RWPE2 (cell line): ENCODE results near the gene GRB10.

ENCODE experiments used
- ATAC-seq: fragments of 200-7000 bp; cut with Tn5 transposase; 3 replicates; pipeline ENCODE4 v1.9.1; 2021; ENCODE audit warnings: low read depth
- DNase-seq: peaks from one replicate; pipeline ENCODE4 v3.0.0-alpha.2; 2020; ENCODE audit warnings: low spot score
- H3K27ac ChIP-seq: fragments of 450-650 bp; 2 replicates; pipeline ENCODE4 v1.5.1; 2017; ENCODE audit warnings: mild to moderate bottlenecking; ENCODE audit not compliant: poor library complexity, severe bottlenecking
- H3K27me3 ChIP-seq: fragments of 250-450 bp; sonication (Bioruptor Pico); 2 replicates; pipeline ENCODE4 v1.5.1; 2021; ENCODE audit warnings: mild to moderate bottlenecking, moderate library complexity; ENCODE audit not compliant: insufficient read depth, poor library complexity, severe bottlenecking
- H3K36me3 ChIP-seq: fragments of 250-450 bp; sonication (Bioruptor Pico); 2 replicates; pipeline ENCODE4 v1.5.1; 2020; ENCODE audit warnings: low read depth, mild to moderate bottlenecking, moderate library complexity
- H3K4me1 ChIP-seq: fragments of 250-450 bp; sonication (Bioruptor Pico); 2 replicates; pipeline ENCODE4 v1.5.1; 2021; ENCODE audit warnings: mild to moderate bottlenecking, moderate library complexity; ENCODE audit not compliant: insufficient read depth, poor library complexity, severe bottlenecking
- H3K4me3 ChIP-seq: fragments of 250-450 bp; sonication (Bioruptor Pico); 2 replicates; pipeline ENCODE4 v1.5.1; 2021; ENCODE audit warnings: mild to moderate bottlenecking, moderate library complexity; ENCODE audit not compliant: severe bottlenecking
- H3K9me3 ChIP-seq: fragments of 250-450 bp; sonication (Bioruptor Pico); 2 replicates; pipeline ENCODE4 v1.5.1; 2021; ENCODE audit warnings: mild to moderate bottlenecking, moderate library complexity; ENCODE audit not compliant: severe bottlenecking
- CTCF ChIP-seq: fragments of 450-650 bp; IDR thresholded peaks from one replicate; pipeline ENCODE4 v1.5.1; 2017; ENCODE audit warnings: mild to moderate bottlenecking, moderate library complexity; ENCODE audit not compliant: poor library complexity, severe bottlenecking

The GRB10 gene

GRCh38 chr7:50783303-50783702 is 607 bp upstream of the GRB10 start:
- no peak for ATAC-seq
- no peak overlapping the region for H3K27ac ChIP-seq
- no peak for TF ChIP-seq CTCF
- no peaks in the 10 kb centered on the region for H3K9me3 ChIP-seq
- H3K36me3 ChIP-seq = no peaks in the 10 kb centered on the region
- H3K27me3 ChIP-seq = no peaks in the 10 kb centered on the region
- no peak for DNase-seq
- no peak overlapping the region for H3K4me3 ChIP-seq
- H3K4me1 ChIP-seq = no peaks in the 10 kb centered on the region

- DNase-seq (no peak), ATAC-seq (no peak)
- no peak for TF ChIP-seq CTCF
- no peaks in the 10 kb centered on the region for H3K4me1 ChIP-seq
- peak overlapping the region; percentile 30 for H3K4me3 ChIP-seq
- H3K9me3 ChIP-seq = no peaks in the 10 kb centered on the region
- no peaks in the 10 kb centered on the region for H3K36me3 ChIP-seq
- no peak overlapping the region for H3K27ac ChIP-seq
- no peaks in the 10 kb centered on the region for H3K27me3 ChIP-seq
These were observed 1.1 kb downstream of the GRB10 start for GRCh38 chr7:50781381-50782293.

GRCh38 chr7:50780436-50780835 is 2.3 kb downstream of the GRB10 start:
- no peaks in the 10 kb centered on the region for H3K36me3 ChIP-seq
- H3K27ac ChIP-seq = no peak overlapping the region
- ATAC-seq (no peak), DNase-seq (no peak)
- no peaks in the 10 kb centered on the region for H3K9me3 ChIP-seq
- H3K27me3 ChIP-seq = no peaks in the 10 kb centered on the region
- H3K4me3 ChIP-seq = no peak overlapping the region
- TF ChIP-seq CTCF = no peak
- H3K4me1 ChIP-seq = no peaks in the 10 kb centered on the region

- Histone ChIP-seq H3K4me3 (no peak overlapping the region), H3K9me3 (no peaks in the 10 kb centered on the region), H3K27ac (no peak overlapping the region), H3K36me3 (no peaks in the 10 kb centered on the region), H3K27me3 (no peaks in the 10 kb centered on the region), H3K4me1 (no peaks in the 10 kb centered on the region)
- ATAC-seq (no peak), DNase-seq (no peak)
- TF ChIP-seq CTCF = no peak
These were observed 3.3 kb downstream of the GRB10 start for GRCh38 chr7:50779427-50779826.

- ATAC-seq = no peak
- Histone ChIP-seq H3K4me1 (no peaks in the 10 kb centered on the region), H3K27me3 (no peaks in the 10 kb centered on the region), H3K4me3 (no peak overlapping the region), H3K9me3 (no peaks in the 10 kb centered on the region), H3K27ac (no peak overlapping the region), H3K36me3 (no peaks in the 10 kb centered on the region)
- TF ChIP-seq CTCF = no peak
- no peak for DNase-seq
These were observed 4.5 kb downstream of the GRB10 start for GRCh38 chr7:50778189-50778588.
